BE2C (cell line): ENCODE results near the gene GUCA1A.

Source experiments
- DNase-seq: peaks from one replicate; pipeline ENCODE4 v3.0.0-alpha.2; 2020
- H3K27me3 ChIP-seq: fragments of 250-450 bp; sonication (Bioruptor Pico); 2 replicates; pipeline ENCODE4 v1.5.1; 2020; ENCODE audit warnings: mild to moderate bottlenecking
- H3K36me3 ChIP-seq: fragments of 250-450 bp; sonication (Bioruptor Pico); 2 replicates; pipeline ENCODE4 v1.5.1; 2020; ENCODE audit warnings: mild to moderate bottlenecking
- H3K4me1 ChIP-seq: fragments of 250-450 bp; sonication (Bioruptor Pico); 2 replicates; pipeline ENCODE4 v1.5.1; 2020
- H3K4me3 ChIP-seq: 2 replicates; pipeline ENCODE4 v1.5.1; 2011; ENCODE audit warnings: low read depth, low read length
- H3K9me3 ChIP-seq: fragments of 250-450 bp; sonication (Bioruptor Pico); 2 replicates; pipeline ENCODE4 v1.5.1; 2020
- TF ChIP-seq, protein P1 (sequence below): IDR thresholded peaks from 2 replicates; pipeline ENCODE4 v1.5.1; 2012; ENCODE audit warnings: mild to moderate bottlenecking, low read depth, low read length

GUCA1A gene

DNA sequence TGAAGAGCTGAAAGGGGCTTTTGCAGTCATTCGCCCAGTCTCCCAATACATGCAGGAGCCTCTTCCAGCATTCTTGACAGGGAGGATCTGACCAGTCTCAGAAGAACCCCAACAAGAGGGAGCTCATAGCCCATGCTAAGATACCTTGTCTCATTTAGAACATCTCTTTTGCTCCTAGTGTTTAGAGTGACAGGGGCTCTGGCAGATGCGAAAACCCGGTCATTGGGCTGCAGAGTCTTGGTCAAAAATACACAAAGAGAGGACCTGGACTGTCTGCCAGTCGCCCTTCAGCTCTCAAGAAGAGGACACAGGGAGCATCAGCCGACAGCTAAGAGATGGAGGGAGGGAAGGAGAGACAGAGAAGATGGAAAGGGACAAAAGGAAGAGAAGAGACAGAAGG, 20.9 kb downstream of the GUCA1A start:
- Histone ChIP-seq H3K4me1 (peaks cover 7% of the 10 kb centered on the region), H3K4me3 (no peak overlapping the region), H3K9me3 (no peaks in the 10 kb centered on the region; the same call in 1 of the 2 replicates), H3K36me3 (no peaks in the 10 kb centered on the region), H3K27me3 (no peaks in the 10 kb centered on the region)
- TF ChIP-seq, protein P1, sequence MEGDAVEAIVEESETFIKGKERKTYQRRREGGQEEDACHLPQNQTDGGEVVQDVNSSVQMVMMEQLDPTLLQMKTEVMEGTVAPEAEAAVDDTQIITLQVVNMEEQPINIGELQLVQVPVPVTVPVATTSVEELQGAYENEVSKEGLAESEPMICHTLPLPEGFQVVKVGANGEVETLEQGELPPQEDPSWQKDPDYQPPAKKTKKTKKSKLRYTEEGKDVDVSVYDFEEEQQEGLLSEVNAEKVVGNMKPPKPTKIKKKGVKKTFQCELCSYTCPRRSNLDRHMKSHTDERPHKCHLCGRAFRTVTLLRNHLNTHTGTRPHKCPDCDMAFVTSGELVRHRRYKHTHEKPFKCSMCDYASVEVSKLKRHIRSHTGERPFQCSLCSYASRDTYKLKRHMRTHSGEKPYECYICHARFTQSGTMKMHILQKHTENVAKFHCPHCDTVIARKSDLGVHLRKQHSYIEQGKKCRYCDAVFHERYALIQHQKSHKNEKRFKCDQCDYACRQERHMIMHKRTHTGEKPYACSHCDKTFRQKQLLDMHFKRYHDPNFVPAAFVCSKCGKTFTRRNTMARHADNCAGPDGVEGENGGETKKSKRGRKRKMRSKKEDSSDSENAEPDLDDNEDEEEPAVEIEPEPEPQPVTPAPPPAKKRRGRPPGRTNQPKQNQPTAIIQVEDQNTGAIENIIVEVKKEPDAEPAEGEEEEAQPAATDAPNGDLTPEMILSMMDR: no peak
- DNase-seq: no peak

DNA sequence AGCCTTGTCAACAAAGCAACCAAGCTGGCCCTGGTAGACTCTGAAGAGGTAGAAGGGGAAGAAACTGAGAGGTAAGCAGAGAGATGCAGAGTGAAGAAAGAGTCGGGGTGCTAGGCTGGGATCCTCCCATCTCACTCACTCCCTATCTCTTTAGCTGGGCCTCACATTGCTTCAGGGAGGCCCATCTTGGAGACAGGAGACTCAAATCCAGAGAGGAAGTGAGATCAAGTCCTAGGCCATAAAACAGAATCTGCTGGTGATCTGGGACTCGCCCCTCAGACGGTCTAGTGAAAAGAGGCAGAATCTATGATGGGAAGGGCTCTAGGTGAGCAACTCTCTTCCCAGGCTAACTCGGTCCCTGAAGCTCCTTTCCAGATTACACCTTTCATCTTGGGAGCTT, 22.3 kb downstream of the GUCA1A start:
- no peaks in the 10 kb centered on the region; the same call in 1 of the 2 replicates for H3K9me3 ChIP-seq
- H3K36me3 ChIP-seq: no peaks in the 10 kb centered on the region
- H3K4me1 ChIP-seq: peaks cover 7% of the 10 kb centered on the region
- no peaks in the 10 kb centered on the region for H3K27me3 ChIP-seq
- no peak overlapping the region for H3K4me3 ChIP-seq
- no peak for DNase-seq
- TF ChIP-seq, protein P1: no peak

DNA sequence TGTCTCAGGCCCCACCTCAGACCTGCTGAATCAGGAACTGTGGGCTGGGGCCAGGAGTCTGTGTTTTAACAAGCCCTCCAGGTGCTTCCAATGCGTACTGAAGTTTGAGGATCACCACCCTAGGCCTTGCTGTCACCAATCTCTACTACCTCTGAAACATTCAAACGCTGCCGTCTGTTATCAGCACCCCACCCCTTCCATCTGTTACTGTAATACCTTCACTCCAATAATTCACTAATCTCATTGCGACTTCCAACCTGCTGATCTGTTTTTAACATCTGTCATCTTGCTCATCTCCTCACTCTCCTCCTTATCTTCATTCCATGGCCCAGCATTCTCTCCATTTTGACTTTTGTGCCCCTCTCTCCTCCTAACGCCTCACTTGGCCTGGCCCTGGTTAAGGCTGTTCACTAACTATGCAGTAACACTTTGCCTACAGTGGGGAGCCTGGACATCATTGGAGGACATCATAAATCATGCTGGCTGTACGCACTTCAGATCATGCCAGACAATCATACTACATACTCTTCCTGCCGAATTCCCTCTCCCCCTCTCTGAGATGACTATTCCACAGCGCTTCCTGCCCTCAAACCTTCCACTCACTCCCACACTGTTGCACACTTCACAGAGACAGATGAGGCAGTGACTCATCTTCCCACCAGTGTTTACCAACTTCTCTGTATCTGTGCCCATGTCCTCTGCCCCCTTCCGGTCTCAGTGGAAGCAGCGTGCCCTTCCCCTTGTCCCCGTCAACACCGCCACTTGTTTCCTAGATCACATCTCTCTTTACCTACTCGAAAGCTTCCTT, 24.6 kb downstream of the GUCA1A start:
- Histone ChIP-seq H3K27me3 (no peaks in the 10 kb centered on the region), H3K36me3 (no peaks in the 10 kb centered on the region), H3K4me3 (no peak overlapping the region), H3K4me1 (no peaks in the 10 kb centered on the region; the same call in none of the 2 replicates), H3K9me3 (no peaks in the 10 kb centered on the region; the same call in 1 of the 2 replicates)
- TF ChIP-seq, protein P1: no peak
- DNase-seq: no peak

DNA sequence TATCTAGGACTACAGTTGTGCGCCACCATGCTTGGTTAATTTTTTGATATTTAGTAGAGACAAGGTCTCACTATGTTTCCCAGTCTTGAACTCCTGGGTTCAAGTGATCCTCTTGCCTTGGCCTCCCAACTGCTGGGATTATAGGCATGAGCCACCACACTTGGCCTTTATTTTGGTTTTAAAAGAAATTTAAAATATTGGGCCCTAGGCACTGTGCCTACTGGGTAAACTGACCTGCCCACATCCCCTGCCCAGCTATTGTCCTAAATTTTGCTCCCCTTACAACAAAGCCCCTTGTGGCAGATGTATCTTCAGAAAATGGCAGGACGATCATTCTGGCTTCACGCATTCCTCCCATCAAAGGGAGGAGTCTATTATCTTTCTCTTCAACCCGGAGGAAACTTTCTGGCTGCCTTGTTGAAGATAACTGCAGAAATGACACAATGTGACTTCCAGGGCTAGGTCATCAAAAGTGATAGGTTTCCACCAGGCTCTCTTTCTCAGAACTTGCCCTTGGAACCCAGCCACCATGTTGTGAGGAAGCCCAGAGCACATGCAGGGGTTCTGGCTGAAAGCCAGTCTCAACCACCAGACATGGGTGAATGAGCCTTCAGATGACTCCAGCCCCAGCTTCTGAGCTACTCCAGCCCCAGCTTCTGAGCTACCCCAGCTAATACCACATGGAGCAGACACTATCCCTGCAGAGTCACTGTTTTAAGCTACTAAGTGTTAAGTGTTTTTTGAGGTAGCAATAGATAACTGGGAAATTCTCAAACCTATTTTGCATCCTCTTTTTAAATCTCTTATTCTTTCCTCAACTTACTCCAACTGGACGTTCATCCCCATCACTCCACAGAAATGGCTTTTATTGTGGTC, 26.2 kb downstream of the GUCA1A start:
- H3K36me3 ChIP-seq: no peaks in the 10 kb centered on the region; the same call in 1 of the 2 replicates
- peak; percentile 72 for DNase-seq
- H3K9me3 ChIP-seq: no peaks in the 10 kb centered on the region; the same call in 1 of the 2 replicates
- no peak overlapping the region for H3K4me3 ChIP-seq
- no peaks in the 10 kb centered on the region; the same call in none of the 2 replicates for H3K4me1 ChIP-seq
- TF ChIP-seq, protein P1: no peak
- H3K27me3 ChIP-seq: no peaks in the 10 kb centered on the region

DNA sequence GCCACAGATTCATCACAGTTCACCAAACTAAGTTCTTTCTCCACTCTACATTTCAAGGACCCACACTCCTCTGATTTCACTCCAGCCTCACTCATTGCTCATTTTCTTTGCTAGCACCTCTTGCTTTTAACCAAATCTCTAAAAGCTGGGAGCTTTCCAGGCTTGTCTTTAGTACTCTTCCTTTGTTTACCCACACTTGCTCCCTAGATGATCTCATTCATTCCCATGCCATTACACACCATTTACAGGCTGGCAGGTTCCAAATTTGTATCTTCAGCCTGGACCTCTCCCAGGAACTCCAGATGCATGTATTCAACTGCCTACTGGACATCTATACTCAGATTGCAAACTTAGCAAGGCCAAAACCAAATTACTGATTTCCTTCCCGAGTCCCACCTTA, 26.9 kb downstream of the GUCA1A start:
- H3K4me1 ChIP-seq: no peaks in the 10 kb centered on the region; the same call in none of the 2 replicates

More for the DNA sequence above, 26.9 kb downstream of the GUCA1A start:
- TF ChIP-seq, protein P1: no peak
- DNase-seq: no peak
- no peaks in the 10 kb centered on the region for H3K27me3 ChIP-seq
- peaks cover 3% of the 10 kb centered on the region; the same call in 1 of the 2 replicates for H3K36me3 ChIP-seq
- H3K4me3 ChIP-seq: no peak overlapping the region
- no peaks in the 10 kb centered on the region; the same call in 1 of the 2 replicates for H3K9me3 ChIP-seq
